ENCODE measurements around the gene PRDM10.
"Not testable (repeated sequence)": the region's sequence is repeated elsewhere in the genome, so short reads cannot be mapped to it uniquely, and the experiment has no call there.

Gene PRDM10, protein sequence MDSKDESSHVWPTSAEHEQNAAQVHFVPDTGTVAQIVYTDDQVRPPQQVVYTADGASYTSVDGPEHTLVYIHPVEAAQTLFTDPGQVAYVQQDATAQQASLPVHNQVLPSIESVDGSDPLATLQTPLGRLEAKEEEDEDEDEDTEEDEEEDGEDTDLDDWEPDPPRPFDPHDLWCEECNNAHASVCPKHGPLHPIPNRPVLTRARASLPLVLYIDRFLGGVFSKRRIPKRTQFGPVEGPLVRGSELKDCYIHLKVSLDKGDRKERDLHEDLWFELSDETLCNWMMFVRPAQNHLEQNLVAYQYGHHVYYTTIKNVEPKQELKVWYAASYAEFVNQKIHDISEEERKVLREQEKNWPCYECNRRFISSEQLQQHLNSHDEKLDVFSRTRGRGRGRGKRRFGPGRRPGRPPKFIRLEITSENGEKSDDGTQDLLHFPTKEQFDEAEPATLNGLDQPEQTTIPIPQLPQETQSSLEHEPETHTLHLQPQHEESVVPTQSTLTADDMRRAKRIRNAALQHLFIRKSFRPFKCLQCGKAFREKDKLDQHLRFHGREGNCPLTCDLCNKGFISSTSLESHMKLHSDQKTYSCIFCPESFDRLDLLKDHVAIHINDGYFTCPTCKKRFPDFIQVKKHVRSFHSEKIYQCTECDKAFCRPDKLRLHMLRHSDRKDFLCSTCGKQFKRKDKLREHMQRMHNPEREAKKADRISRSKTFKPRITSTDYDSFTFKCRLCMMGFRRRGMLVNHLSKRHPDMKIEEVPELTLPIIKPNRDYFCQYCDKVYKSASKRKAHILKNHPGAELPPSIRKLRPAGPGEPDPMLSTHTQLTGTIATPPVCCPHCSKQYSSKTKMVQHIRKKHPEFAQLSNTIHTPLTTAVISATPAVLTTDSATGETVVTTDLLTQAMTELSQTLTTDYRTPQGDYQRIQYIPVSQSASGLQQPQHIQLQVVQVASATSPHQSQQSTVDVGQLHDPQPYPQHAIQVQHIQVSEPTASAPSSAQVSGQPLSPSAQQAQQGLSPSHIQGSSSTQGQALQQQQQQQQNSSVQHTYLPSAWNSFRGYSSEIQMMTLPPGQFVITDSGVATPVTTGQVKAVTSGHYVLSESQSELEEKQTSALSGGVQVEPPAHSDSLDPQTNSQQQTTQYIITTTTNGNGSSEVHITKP

DNA sequence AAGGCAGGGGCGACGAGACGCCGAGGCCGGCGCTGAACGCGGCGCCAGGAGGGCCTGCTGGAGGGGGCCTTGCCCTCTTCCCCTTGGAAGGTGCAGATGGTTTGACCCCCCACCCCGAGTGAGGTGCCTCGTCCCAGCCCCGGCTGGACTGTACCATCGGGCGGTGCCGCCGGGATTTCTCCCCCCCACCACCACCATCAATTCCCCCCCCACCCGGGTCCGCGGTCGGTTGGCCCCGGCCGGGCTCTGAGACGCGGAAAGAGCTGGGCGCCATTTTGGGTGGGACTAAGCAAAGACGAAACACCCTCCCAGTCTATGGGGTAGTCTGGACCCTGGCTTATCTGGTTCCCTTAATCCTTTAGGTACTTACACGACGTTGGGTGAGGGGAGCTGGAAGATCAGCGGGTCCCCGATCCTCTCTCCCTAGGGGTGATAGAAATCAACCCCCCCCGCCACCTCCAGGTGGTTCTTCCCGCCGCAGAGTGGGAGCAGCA is at the start of gene PRDM10:
PRDM10 (minus strand) TSS at position 484 of the 494 bp plus-strand sequence. CDS start 41,871 bp downstream, outside the sequence.
- peak; percentile 94 for DNase-seq (ENCODE audit: low read depth)

- DNase-seq (ENCODE audit: low read depth): peak; percentile 71
Observed at GRCh38 chr11:130051082-130051481, 48.4 kb upstream of the PRDM10 start.

DNA sequence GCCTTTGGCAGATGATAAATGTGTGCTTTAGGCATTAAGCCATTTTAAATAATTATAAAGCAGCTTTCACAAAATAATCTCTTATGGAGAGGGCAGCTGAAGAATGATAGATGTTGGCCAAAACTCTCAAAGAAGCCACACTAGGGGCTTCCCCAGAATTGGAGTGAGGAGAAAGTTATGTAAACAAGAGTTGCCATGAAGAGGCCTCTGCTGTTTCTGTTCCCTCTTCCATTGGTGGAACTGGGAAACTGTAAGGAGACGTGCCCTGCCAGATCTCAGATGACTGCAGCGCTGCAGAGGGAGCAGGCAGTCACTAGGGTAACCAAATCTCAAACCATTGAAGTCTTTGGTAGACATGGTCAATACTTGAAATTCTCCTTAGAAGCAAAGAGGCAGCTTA is 47.6 kb upstream of the PRDM10 start:
- peak; percentile 24 for DNase-seq (ENCODE audit: low read depth)

DNA sequence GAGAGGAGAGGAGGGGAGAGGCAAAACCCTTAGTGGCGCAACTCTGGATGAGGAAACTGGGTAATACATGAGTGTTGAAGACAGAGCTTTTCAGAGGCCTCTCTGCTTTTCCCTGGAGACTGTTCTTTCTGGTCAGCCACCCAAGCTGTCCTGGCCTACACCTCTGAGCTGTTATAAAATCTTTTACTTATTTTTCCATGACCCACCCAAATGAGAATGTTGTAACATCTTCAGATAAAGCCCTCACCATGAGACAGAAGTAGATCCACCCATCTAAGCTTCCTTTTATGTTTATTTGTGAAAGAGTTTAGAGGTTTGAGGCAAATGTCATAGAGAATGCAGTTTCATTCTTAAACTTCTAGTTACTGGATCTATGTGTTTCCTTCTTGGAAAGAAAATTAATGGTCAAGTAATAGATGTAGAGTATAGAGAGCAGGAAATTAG is 46.7 kb upstream of the PRDM10 start:
- DNase-seq (ENCODE audit: low read depth): peak; percentile 59

GRCh38 chr11:130047141-130047540 is 44.5 kb upstream of the PRDM10 start:
- DNase-seq (ENCODE audit: low read depth): no peak

GRCh38 chr11:130043575-130043974 is 40.9 kb upstream of the PRDM10 start:
- no peak for DNase-seq (ENCODE audit: low read depth)

- DNase-seq (ENCODE audit: low read depth): peak; percentile 88
Observed at GRCh38 chr11:130042093-130042591, 39.5 kb upstream of the PRDM10 start.

DNA sequence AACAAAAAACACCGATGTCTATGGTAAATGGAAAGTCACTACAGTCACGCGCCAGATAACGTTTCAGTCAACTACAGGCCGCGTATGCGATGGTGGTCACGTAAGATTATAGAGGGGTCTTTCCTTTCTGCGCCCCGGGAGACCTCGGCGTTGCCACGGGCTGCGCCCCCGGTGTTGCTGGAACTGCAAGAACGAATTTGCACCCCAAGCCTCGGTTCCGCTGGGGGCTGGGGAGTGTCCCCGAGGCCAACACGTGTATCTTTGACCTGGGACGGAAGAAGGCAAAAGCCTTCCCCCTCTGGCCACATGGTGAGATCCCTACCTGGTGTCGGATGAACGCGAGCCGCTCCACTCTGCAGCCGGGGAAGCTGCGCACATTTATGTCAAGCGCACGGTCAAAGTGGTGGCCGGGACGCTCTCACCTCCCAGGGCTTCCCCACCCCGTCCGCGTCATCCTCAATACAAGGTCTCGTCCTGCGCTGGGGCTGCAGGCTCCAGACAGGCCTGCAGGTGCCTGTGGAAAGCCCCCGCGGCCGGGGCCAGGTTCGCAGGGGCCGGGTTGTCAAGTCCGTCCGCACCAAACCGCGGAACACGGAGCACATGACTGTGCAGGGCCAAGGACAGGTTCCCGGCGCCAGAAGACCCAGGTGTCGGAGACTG is 37.8 kb upstream of the PRDM10 start:
- DNase-seq (ENCODE audit: low read depth): no peak

DNA sequence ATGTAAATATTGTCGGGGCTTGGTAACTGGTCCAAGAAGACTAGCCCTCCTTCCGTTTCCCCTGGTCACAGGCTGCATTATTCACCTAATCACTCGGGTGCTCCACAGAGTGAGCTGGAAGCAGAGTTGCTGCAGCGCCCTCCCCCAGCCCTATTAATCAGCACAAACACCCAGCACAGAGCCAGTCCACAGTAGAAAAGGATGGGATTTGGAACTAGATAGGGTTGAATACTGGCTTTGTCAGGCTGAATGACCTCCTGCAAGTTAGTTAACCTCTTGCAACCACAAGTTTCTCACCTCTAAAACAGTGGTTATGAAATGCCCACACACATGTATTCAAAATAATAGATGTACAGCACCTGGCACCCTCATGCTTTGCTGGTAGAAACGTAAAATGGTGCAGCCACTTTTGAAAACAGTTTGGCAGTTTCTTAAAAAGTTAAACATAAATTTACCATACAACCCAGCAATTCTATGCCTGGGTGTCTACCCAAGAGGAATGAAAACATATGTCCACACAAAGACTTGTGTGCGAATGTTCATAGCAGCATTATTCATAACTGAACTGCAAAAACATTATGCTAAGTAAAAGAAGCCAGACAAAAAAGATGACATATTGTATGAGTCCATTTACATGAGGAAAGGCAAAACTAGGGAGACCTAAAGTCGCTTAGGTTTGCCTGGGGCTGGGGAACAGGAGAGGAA is 35.4 kb upstream of the PRDM10 start:
- no peak for DNase-seq (ENCODE audit: low read depth)

DNA sequence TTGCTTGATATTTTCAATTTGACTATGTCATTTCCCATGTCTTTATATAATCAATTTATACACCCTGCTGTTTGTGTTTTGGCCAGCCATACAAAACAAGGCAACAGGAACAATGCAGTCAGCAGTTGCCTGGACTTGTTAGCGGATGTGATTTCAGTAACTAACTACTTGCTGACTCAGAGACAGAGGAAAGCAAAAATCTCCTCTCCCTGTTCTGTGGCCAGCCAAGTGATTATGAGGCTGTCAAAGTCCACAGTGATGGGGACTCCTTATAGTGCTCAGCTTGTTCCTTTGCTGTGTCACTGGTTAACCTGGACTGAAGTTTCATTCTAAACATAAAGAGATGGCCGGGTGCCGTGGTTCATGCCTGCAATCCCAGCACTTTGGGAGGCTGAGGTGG is 34.4 kb upstream of the PRDM10 start:
- DNase-seq (ENCODE audit: low read depth): peak; percentile 43

GRCh38 chr11:130034236-130034635 is 31.6 kb upstream of the PRDM10 start:
- no peak for DNase-seq (ENCODE audit: low read depth)

DNA sequence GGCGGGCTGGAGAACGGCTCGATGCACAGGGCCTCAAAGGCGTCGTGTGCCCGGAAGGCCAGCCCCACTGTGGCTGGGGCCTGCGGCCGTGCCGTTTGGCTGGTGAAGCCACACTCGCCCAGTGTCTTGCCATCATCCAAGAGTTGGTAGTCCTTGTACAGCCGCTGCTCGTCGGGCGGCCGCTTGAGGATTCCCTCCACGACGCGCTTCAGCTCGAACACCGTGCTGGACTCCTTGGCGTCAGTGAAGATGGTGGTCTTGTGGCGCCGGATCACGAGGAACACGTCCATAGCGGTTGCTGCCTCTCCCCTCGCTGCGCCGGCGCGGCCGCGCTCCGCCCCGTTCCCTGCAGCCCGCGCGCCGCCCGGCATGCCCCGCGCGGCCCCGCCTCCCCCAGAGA is 30.3 kb upstream of the PRDM10 start:
- no peak for DNase-seq (ENCODE audit: low read depth)

DNA sequence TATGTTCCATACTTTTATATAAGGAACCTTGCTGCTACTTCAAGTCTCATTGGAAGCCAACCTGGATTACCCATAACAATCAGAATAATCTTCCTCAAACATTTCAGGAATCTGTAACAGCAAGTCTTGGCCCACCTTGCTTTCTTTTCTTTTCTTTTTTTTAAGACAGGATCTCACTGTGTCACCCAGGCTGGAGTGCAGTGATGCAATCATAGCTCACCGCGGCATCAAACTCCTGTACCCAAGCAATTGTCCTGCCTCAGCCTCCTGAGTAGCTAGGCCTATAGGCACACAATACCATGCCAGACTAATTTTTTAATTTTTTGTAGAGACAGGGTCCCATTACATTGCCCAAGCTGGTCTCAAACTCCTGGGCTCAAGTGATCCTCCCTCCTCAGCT is 29.3 kb upstream of the PRDM10 start:
- no peak for DNase-seq (ENCODE audit: low read depth)

GRCh38 chr11:130031056-130031455 is 28.4 kb upstream of the PRDM10 start:
- no peak for DNase-seq (ENCODE audit: low read depth)

DNA sequence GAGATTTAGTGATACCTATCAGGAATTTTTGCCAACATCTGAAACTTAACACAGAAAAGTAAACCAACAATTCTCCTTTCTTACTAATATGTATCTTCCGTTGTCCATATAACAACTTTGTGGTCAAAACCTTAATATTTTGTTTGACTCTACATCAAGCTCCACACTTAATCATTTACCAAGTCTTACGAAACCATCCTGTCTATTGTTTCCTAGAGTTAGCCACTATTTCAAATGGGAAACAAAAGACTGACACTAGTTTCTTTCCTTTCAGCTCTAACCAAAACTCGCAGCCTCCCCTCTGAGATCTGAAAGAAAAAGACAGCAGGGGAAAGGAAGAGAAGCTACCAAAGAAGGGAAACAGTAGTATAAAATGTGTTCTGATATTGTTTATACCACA is 26.5 kb upstream of the PRDM10 start:
- DNase-seq (ENCODE audit: low read depth): no peak

GRCh38 chr11:130025371-130025770 is 22.7 kb upstream of the PRDM10 start:
- DNase-seq (ENCODE audit: low read depth): no peak

GRCh38 chr11:130024361-130024760 is 21.7 kb upstream of the PRDM10 start:
- DNase-seq (ENCODE audit: low read depth): no peak

DNA sequence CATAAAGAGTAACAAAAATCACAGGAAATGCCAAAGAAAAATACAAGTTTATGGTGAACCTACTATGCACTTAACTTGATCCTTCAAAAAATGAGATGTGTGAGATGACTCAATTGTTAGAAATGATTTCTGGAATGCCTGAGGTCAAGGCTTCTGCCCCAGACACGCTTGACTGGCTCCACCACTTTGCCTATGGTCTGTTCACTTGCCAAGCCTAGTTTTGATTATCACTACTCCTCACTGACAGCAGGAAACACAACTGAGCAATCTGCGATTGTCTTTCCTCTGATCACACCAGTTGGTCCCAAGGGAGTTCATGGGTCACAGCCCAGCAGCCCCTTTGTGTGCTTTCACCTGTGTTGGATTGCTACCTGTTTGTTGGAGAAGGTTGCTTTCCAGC is 20.6 kb upstream of the PRDM10 start:
- peak; percentile 50 for DNase-seq (ENCODE audit: low read depth)

- no peak for DNase-seq (ENCODE audit: low read depth)
Observed at GRCh38 chr11:130022799-130023198, 20.2 kb upstream of the PRDM10 start.

- DNase-seq (ENCODE audit: low read depth): not testable (repeated sequence)
Observed at GRCh38 chr11:130021606-130022005, 19.0 kb upstream of the PRDM10 start.

GRCh38 chr11:130020323-130020722 is 17.7 kb upstream of the PRDM10 start:
- DNase-seq (ENCODE audit: low read depth): no peak

Measured in fibroblast of gingiva (primary cell).